Ishikawa (cell line): ENCODE data around the gene PDCD1LG2.

Experiments
- CEBPB ChIP-seq: IDR thresholded peaks from 2 replicates; pipeline ENCODE4 v1.6.1; 2012
- CREB1 ChIP-seq: IDR thresholded peaks from 2 replicates; pipeline ENCODE4 v1.6.1; 2012; ENCODE audit warnings: low read depth
- EGR1 ChIP-seq: IDR thresholded peaks from 2 replicates; pipeline ENCODE4 v1.6.1; 2012
- EP300 ChIP-seq: IDR thresholded peaks from 2 replicates; pipeline ENCODE4 v1.6.1; 2012; ENCODE audit warnings: borderline replicate concordance
- FOXM1 ChIP-seq: IDR thresholded peaks from 2 replicates; pipeline ENCODE4 v1.6.1; 2012; ENCODE audit warnings: low read depth, borderline replicate concordance
- NFIC ChIP-seq: IDR thresholded peaks from 2 replicates; pipeline ENCODE4 v1.6.1; 2012
- RAD21 ChIP-seq: IDR thresholded peaks from 2 replicates; pipeline ENCODE4 v1.6.1; 2012; ENCODE audit warnings: low read depth
- TAF1 ChIP-seq: IDR thresholded peaks from 2 replicates; pipeline ENCODE4 v1.6.1; 2012; ENCODE audit warnings: low read depth, mild to moderate bottlenecking
- TCF12 ChIP-seq: IDR thresholded peaks from 2 replicates; pipeline ENCODE4 v1.6.1; 2012; ENCODE audit warnings: low read depth
- TEAD4 ChIP-seq: IDR thresholded peaks from 2 replicates; pipeline ENCODE4 v1.6.1; 2012
- YY1 ChIP-seq: IDR thresholded peaks from 2 replicates; pipeline ENCODE4 v1.6.1; 2012; ENCODE audit warnings: low read depth
- ZBTB7A ChIP-seq: IDR thresholded peaks from 2 replicates; pipeline ENCODE4 v1.6.1; 2012; ENCODE audit warnings: low read depth
- TF ChIP-seq, protein P1 (sequence below): IDR thresholded peaks from 2 replicates; pipeline ENCODE4 v1.6.1; 2012; ENCODE audit warnings: low read depth, mild to moderate bottlenecking
- TF ChIP-seq, protein P2 (sequence below): IDR thresholded peaks from 2 replicates; pipeline ENCODE4 v1.6.1; 2012
- TF ChIP-seq, protein P3 (sequence below): IDR thresholded peaks from 2 replicates; pipeline ENCODE4 v1.6.1; 2012

PDCD1LG2 gene

DNA sequence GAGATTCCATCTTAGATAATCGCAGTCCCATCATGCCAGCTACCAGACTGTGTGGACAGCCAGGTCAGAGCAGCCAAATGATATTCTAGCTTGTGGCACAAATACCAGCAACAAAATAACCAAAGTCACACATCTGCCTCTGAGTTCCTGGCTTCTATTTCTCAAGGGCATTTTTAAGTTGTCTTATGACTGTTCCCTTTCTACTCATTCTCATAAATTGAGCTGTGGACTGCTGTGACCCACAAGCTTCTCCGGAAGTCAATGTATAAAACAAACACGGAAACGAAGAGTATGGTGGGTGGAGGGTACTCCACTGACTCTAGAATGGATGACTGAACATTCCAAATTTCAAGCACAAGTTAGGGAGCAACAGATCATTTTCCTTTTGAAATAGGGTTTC lies 43.9 kb downstream of the PDCD1LG2 start:
- TF ChIP-seq, protein P1, sequence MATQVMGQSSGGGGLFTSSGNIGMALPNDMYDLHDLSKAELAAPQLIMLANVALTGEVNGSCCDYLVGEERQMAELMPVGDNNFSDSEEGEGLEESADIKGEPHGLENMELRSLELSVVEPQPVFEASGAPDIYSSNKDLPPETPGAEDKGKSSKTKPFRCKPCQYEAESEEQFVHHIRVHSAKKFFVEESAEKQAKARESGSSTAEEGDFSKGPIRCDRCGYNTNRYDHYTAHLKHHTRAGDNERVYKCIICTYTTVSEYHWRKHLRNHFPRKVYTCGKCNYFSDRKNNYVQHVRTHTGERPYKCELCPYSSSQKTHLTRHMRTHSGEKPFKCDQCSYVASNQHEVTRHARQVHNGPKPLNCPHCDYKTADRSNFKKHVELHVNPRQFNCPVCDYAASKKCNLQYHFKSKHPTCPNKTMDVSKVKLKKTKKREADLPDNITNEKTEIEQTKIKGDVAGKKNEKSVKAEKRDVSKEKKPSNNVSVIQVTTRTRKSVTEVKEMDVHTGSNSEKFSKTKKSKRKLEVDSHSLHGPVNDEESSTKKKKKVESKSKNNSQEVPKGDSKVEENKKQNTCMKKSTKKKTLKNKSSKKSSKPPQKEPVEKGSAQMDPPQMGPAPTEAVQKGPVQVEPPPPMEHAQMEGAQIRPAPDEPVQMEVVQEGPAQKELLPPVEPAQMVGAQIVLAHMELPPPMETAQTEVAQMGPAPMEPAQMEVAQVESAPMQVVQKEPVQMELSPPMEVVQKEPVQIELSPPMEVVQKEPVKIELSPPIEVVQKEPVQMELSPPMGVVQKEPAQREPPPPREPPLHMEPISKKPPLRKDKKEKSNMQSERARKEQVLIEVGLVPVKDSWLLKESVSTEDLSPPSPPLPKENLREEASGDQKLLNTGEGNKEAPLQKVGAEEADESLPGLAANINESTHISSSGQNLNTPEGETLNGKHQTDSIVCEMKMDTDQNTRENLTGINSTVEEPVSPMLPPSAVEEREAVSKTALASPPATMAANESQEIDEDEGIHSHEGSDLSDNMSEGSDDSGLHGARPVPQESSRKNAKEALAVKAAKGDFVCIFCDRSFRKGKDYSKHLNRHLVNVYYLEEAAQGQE: no peak
- TF ChIP-seq RAD21: no peak

DNA sequence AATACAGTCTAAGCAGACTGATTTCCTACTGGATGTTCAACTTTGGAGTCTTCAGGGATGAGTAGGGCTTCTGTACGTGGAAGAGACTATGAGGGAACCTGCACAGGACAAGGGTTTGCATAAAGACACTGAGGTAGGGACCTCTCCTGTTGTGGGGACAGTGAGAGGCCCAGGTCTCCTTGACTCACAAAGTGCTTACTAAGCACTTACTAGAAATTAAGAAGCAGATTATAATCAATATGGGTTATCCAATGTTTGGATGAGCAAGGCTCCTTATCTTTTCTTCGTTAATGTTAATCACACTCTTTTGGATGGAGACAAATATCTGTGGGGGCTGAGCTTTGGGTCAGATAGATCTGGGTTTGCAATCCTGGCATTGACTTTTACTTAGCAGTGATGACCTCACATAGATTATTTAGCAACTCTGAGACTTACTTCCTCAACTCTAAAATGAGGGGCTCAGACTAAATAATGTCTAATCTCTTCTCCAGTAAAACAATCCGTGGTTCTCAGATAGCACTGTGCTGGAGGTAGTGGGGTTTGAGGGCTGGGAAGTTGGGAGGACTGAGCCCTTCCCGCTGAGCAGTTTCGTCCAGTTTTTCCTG lies 45.9 kb downstream of the PDCD1LG2 start:
- TF ChIP-seq EP300 (no peak), EGR1 (no peak), ZBTB7A (no peak), TAF1 (no peak), CREB1 (no peak), TCF12 (no peak), CEBPB (no peak), FOXM1 (no peak), TEAD4 (no peak), NFIC (no peak), YY1 (no peak), RAD21 (no peak)
- TF ChIP-seq, protein P2, sequence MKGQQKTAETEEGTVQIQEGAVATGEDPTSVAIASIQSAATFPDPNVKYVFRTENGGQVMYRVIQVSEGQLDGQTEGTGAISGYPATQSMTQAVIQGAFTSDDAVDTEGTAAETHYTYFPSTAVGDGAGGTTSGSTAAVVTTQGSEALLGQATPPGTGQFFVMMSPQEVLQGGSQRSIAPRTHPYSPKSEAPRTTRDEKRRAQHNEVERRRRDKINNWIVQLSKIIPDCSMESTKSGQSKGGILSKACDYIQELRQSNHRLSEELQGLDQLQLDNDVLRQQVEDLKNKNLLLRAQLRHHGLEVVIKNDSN: no peak
- TF ChIP-seq, protein P3, sequence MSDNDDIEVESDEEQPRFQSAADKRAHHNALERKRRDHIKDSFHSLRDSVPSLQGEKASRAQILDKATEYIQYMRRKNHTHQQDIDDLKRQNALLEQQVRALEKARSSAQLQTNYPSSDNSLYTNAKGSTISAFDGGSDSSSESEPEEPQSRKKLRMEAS: no peak
- TF ChIP-seq, protein P1: no peak

DNA sequence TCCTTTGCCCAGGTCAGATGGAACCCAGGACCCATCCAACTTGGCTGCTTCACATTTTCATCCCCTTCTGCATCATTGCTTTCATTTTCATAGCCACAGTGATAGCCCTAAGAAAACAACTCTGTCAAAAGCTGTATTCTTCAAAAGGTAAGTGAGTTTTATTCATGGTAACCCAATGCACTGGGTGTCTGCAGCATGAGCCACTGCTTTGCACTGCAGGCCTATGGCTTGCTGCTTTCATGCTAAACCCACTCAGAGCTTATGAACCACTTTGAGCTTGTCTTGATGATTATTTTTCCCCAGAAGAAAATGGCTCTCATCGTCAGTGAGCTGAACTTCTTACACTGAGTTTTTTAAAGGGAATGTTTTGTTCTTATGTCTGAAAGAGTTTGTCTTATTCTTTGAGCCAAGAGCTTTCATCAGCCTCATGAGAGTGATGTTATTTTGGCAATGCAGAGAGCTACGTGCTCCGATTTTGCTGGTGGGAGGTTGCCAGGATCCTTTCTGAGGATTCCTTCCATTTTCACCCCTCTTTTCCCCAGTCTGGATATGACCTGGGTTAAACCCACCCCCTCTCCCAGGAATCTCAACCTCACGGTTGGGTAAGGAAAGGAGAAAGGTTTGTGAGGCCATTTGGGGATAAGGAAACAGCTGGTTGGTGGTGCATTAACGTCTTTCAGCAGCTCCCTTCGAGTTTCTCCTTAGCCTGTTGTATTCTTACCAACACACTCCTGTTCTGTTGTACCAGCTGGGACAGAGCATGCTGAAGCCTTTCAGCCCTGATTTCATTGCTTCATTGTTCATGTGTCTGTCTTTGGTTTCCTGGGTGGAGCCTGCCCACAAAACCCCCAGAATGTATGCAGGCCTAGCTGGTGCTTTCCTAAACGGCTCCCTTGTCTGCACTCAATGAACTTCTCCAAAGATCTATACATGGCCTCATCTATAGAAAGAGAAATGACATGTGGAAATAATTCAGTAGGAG lies 47.6 kb downstream of the PDCD1LG2 start:
- TF ChIP-seq FOXM1: no peak
- no peak for TF ChIP-seq TEAD4
- TF ChIP-seq, protein P3: no peak
- TF ChIP-seq CEBPB: no peak
- no peak for TF ChIP-seq RAD21
- no peak for TF ChIP-seq YY1
- TF ChIP-seq ZBTB7A: no peak
- no peak for TF ChIP-seq TCF12
- TF ChIP-seq EP300: no peak
- TF ChIP-seq CREB1: no peak
- TF ChIP-seq, protein P1: no peak

DNA sequence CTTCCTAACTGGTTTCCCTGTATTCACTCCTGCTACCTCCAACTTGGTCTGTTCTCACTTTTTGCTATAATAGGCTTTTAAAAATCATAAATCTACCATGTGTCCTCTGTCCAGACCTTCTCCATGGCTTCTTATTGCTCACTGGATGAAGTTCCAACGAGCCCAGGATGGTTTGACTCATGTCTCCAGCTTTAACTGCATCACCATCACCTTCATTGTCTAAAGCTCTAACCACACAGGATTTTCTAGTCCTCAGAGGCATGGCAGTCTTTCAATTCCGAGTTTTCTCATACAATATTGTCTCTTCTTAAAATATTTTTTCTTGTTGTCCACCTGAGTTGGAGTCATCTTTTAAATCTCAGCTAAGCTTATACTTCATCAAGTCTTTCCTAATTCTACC lies 49.3 kb downstream of the PDCD1LG2 start:
- TF ChIP-seq EGR1: no peak
- TF ChIP-seq, protein P3: no peak
- no peak for TF ChIP-seq TAF1
- TF ChIP-seq TEAD4: no peak
- TF ChIP-seq TCF12: no peak
- no peak for TF ChIP-seq NFIC
- TF ChIP-seq ZBTB7A: no peak
- no peak for TF ChIP-seq EP300
- TF ChIP-seq RAD21: no peak
- TF ChIP-seq FOXM1: no peak
- TF ChIP-seq CREB1: no peak
- TF ChIP-seq, protein P1: no peak
- no peak for TF ChIP-seq CEBPB
- no peak for TF ChIP-seq YY1
- TF ChIP-seq, protein P2: no peak
